HL-60 (cell line): ENCODE data around the gene CD200R1L.

Experiments
- CTCF ChIP-seq: IDR thresholded peaks from one replicate; pipeline ENCODE4 v1.5.1; 2011; ENCODE audit warnings: low read length, control low read depth, inconsistent platforms; ENCODE audit not compliant: insufficient read depth
- POLR2AphosphoS5 ChIP-seq: IDR thresholded peaks from 2 replicates; pipeline ENCODE4 v1.6.1; 2012; ENCODE audit warnings: low read depth
- REST ChIP-seq: IDR thresholded peaks from 2 replicates; pipeline ENCODE4 v1.6.1; 2012; ENCODE audit warnings: low read depth; ENCODE audit not compliant: insufficient replicate concordance

GRCh38 chr3:112865757-112866156 lies 19.1 kb upstream of the CD200R1L start:
- no peak for TF ChIP-seq CTCF
- TF ChIP-seq POLR2AphosphoS5 = no peak
- TF ChIP-seq REST = no peak
